GM13977 (cell line): ENCODE data around the gene TBCC.

Experiments used
- DNase-seq: peaks from one replicate; pipeline ENCODE4 v3.0.0; 2012; ENCODE audit warnings: low spot score
- in situ Hi-C: fragments of 300-500 bp; cut with MboI; formaldehyde crosslinking; loops from one replicate; pipeline ENCODE4 v1.12.0; 2022; ENCODE audit warnings: low sequenced_read_pairs, low pct_unique_long_range_greater_than_20kb, mixed read lengths, inconsistent platforms; ENCODE audit not compliant: unreplicated experiment
- TF ChIP-seq, protein P1 (sequence below): IDR thresholded peaks from 2 replicates; pipeline ENCODE4 v1.5.1; 2012; ENCODE audit warnings: mild to moderate bottlenecking, control low read depth; ENCODE audit not compliant: insufficient read depth; ENCODE audit errors: extremely low read depth, missing control alignments

TBCC gene

DNA sequence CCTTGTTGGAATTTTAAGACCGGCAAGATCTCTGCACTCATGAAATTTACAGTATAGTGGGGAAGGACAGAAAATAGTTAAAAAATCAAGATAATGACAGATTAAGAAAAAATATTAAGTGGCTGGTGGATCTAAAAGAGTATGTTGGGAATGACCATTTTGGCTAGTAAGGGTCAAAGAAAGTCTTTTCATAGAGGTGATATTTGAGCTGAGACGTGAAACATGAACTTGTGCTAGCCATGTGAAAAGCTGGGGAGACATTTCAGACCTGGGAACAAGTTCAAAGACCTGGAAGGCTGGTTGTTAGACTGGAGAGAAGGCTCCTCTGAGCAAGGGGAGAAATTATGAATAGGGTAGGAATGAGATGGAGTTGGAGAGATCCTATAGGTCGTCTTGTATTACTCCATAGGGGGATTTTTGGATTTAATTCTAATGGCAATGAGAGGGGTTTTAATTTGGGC, 40.7 kb upstream of the TBCC start:
- in situ Hi-C loops, result no loop called here

DNA sequence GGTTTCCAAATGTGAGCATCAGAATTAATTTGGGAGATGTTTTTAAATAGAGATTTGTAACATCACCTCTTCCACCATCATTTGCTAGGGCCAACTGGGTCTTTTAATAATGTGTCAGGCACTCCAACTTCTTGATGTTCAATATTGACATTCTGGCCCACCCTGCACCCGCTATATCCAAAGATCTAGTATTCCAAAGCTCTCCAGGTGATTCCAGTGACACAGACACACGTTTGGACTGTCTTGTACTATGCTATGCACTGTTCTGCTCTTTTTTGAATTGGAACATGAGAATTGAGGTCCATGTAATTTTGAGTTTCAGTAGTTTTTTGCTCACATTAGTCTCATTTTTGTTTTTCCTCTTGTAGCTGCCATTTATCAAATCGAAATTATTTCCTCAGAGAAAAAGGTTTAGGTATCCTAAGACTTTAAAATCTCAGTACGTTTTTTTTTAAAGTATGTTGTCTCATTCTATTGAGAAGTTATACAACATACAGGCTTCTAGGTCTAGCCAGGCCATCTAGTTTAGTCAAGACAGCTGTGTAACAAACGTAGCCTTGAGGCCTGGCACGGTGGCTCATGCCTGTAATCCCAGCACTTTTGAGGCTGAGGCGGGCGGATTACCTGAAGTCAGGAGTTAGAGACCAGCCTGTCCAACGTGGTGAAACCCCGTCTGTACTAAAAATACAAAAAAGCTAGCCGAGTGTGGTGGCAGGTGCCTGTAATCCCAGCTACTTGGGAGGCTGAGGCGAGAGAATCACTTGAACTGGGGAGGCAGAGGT, 39.0 kb upstream of the TBCC start:
- TF ChIP-seq, protein P1, sequence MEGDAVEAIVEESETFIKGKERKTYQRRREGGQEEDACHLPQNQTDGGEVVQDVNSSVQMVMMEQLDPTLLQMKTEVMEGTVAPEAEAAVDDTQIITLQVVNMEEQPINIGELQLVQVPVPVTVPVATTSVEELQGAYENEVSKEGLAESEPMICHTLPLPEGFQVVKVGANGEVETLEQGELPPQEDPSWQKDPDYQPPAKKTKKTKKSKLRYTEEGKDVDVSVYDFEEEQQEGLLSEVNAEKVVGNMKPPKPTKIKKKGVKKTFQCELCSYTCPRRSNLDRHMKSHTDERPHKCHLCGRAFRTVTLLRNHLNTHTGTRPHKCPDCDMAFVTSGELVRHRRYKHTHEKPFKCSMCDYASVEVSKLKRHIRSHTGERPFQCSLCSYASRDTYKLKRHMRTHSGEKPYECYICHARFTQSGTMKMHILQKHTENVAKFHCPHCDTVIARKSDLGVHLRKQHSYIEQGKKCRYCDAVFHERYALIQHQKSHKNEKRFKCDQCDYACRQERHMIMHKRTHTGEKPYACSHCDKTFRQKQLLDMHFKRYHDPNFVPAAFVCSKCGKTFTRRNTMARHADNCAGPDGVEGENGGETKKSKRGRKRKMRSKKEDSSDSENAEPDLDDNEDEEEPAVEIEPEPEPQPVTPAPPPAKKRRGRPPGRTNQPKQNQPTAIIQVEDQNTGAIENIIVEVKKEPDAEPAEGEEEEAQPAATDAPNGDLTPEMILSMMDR, result no peak
- DNase-seq, result no peak
- in situ Hi-C loops, result no loop called here

More for the DNA sequence above, 40.7 kb upstream of the TBCC start:
- TF ChIP-seq, protein P1, result no peak
- no peak for DNase-seq

DNA sequence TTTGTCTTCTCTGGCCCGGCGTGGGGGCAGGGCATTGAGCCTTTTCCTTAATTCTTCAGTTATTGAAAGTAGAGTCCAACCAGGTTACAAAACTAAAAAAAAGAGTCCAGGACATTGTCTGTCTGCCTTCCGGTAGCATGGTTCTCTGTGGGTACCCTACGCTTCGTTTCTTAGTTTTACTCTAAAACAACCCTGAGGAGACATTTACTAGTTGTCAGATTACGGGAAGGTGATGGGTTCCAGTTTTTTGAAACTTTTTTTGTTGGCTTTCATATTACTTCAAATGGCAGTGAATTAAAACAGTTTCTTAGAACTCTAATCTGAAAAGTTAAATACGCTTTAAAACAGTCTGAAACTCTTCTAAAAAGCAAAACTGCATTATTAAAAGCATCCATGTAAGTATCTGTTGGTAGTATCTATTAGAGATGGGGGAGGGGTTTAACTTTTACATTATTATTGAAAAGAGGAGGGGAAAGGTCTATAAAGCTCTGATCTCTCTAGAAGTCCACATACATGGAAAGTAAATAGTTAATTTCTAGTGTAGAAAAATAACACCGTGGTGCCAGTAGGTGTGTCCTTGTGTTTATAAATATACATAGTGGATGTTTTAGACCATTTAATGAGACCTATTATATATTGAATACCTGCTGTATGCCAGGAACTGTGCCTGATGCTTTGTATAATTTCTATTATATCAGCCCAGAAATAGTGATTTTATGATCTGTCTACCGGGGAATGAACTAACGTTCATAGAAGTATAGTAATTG, 38.2 kb upstream of the TBCC start:
- TF ChIP-seq, protein P1, result no peak
- in situ Hi-C loops, result no loop called here
- DNase-seq, result no peak

DNA sequence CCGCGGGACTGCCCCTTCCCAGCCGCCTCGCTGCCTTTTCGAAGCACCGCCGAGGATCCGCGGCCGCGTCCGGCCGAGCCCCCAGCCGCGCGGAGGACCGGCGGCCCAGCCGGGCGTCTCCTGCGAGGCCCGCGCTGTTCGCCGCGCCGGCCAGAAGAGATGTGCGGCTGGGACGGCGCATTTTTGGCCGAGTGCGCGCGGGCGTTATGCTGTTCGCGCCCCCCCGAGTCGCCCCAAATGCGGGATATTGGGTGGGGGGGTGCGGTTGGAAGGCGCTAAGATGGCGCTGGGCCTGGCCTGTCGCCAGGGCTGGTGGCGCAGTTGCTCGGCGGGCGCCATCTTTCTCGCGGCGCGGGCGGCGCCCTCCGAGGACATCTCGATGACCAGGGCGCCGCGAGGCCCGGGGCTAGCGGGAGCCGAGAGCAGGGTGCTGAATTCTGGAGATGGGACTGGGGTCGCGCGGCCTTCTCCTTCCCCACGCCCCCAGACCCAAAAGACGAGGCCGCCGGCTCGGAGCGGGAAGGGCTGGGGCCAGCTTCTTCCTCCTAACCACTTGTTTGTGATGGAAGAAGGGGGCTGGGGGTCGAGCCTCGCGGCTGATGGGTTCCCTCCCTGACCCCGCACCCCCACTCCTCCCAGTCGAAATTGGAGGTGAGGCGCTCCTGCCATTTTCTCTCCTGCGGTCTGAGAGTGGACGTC, 37.4 kb upstream of the TBCC start:
- in situ Hi-C loops, result no loop called here
- DNase-seq, result peak; percentile 80
- TF ChIP-seq, protein P1, result no peak

DNA sequence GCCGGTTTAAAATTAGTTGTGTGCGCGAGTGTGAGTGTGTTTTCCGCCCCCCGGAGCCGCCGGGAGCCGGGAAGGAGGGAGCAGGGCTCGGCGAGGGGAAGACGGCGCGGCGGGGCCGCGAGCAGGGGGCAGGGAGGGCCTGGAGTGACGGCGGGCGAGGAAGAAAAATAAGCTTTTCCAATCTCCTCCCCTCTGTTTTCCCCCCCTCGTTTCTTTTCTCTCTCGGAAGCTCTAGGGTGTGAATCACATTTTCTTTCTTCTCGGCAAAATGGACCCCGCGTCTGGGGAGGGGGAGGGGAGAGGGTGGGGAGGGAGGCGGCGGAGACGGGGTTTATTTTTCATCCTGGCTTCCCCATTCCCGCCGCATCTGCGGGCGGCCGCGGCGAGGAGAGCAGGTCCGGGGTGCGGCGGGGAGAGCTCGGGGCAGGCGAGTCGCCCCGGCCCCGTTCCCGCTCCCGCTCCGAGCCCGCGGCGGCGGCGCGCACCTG, 36.8 kb upstream of the TBCC start:
- in situ Hi-C loops, result no loop called here
- peak; percentile 79 for DNase-seq
- TF ChIP-seq, protein P1, result no peak
